Measurements from ENCODE around the gene ABHD10.

Gene ABHD10

GRCh38 chr3:111963424-111963823 lies 15.4 kb upstream of the ABHD10 start:
- no peak overlapping the region for H2BK5ac ChIP-seq (ENCODE audit: low read depth, low read length, poor library complexity, severe bottlenecking)
- H3K27me3 ChIP-seq (ENCODE audit: control insufficient read depth in 1 of 2, insufficient read depth in 1 of 2, low read length in 2 of 2), result no peaks in the 10 kb centered on the region
- H3K36me3 ChIP-seq (ENCODE audit: control insufficient read depth in 1 of 2, insufficient read depth in 2 of 2, low read depth in 1 of 2, low read length in 2 of 2), result peaks cover 4 to 77% of the 10 kb centered on the region in 2 experiments
- H3K4me2 ChIP-seq (ENCODE audit: low read length, poor library complexity, severe bottlenecking), result no peak overlapping the region
- no peaks in the 10 kb centered on the region for H3K4me1 ChIP-seq (ENCODE audit: control insufficient read depth, insufficient read depth, low read depth, low read length)
- H4K8ac ChIP-seq (ENCODE audit: low read length), result no peak overlapping the region
- H3K4ac ChIP-seq (ENCODE audit: low read depth in 1 of 2, low read length in 2 of 2), result no peak overlapping the region
- no peak overlapping the region for H2AFZ ChIP-seq (ENCODE audit: low read depth, low read length)
- no peak overlapping the region for H3K23ac ChIP-seq (ENCODE audit: low read length in 2 of 2)
- H3K9ac ChIP-seq (ENCODE audit: low read length), result peak overlapping the region; percentile 78
- no peak overlapping the region for H2AK5ac ChIP-seq (ENCODE audit: low read length, severe bottlenecking)
- H3K27ac ChIP-seq (ENCODE audit: low read length, poor library complexity, severe bottlenecking), result no peak overlapping the region
- no peak overlapping the region for H3K18ac ChIP-seq (ENCODE audit: low read depth in 1 of 2, low read length in 2 of 2)
- H3K79me1 ChIP-seq (replicated peaks; ENCODE audit: low read length, poor library complexity, severe bottlenecking), result peaks cover 4% of the 10 kb centered on the region
- H2BK120ac ChIP-seq (ENCODE audit: low read depth, low read length), result no peak overlapping the region
- peak; percentile 88 for DNase-seq
- no peak overlapping the region for H2BK12ac ChIP-seq (ENCODE audit: low read length in 2 of 2)
- no peaks in the 10 kb centered on the region for H3K9me3 ChIP-seq (ENCODE audit: control insufficient read depth, low read length)
- no peak overlapping the region for H3K4me3 ChIP-seq (ENCODE audit: insufficient read depth in 1 of 2, low read depth in 1 of 2, low read length in 2 of 2)
- no CpG with 5 or more reads among the region's 1 CpG for WGBS
- no peak overlapping the region for H4K91ac ChIP-seq (ENCODE audit: low read length)
- H2BK15ac ChIP-seq (ENCODE audit: low read depth, poor library complexity, severe bottlenecking), result no peak overlapping the region
- no peak overlapping the region for H3K14ac ChIP-seq (ENCODE audit: low read length in 2 of 2)

DNA sequence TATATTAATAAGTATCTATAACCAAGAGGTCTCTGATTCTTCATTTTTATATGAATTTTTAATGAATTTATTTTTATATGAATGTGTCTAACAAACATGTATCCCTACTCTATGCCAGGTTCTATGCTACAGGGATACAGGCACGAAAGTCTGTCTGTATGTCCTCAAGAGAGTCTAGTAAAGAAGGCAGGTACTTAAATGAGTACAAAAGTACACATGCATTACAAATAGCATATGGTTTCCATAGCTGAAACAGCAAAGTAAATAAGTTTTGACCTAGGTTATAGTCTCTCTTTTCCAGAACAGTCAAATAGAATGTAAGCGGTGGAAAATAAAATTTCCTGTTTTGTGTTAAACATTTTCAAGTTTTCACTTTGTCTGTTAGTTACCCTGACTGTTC lies 13.3 kb upstream of the ABHD10 start:
- no peak overlapping the region for H3K14ac ChIP-seq (ENCODE audit: low read length in 2 of 2)
- no peak overlapping the region for H4K91ac ChIP-seq (ENCODE audit: low read length)
- no CpG with 5 or more reads among the region's 2 CpGs for WGBS

DNA sequence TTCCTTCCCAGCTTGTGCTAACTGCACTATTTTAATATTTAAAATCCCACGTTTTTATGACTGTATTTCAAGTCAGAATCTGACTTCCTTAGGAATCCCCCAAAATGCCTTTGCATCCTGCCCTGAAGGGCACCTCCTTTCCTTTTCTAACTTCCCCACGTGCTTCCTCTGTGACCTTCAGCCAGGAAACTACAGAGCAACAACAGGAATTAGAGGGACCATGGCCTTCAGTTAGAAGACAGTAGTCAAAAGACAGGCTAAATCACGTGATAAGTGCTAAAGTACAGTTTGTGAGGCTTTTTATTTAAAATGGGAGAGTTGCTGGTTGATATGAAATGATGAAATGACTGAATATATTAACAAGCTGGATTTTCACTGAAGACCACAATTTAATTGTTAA lies 11.8 kb upstream of the ABHD10 start:
- no peak overlapping the region for H3K4me2 ChIP-seq (ENCODE audit: low read length, poor library complexity, severe bottlenecking)
- H3K18ac ChIP-seq (ENCODE audit: low read depth in 1 of 2, low read length in 2 of 2), result no peak overlapping the region
- 48% methylated on average over 3 of the region's 3 CpGs for WGBS
- no peak overlapping the region for H3K23ac ChIP-seq (ENCODE audit: low read length in 2 of 2)
- H2BK5ac ChIP-seq (ENCODE audit: low read depth, low read length, poor library complexity, severe bottlenecking), result no peak overlapping the region
- no peak overlapping the region for H2BK12ac ChIP-seq (ENCODE audit: low read length in 2 of 2)
- H3K4me1 ChIP-seq (ENCODE audit: control insufficient read depth, insufficient read depth, low read depth, low read length), result no peaks in the 10 kb centered on the region
- no peak overlapping the region for H3K4ac ChIP-seq (ENCODE audit: low read depth in 1 of 2, low read length in 2 of 2)
- no peak overlapping the region for H3K4me3 ChIP-seq (ENCODE audit: insufficient read depth in 1 of 2, low read depth in 1 of 2, low read length in 2 of 2)
- H4K8ac ChIP-seq (ENCODE audit: low read length), result no peak overlapping the region
- no peak overlapping the region for H2BK120ac ChIP-seq (ENCODE audit: low read depth, low read length)
- no peaks in the 10 kb centered on the region for H3K27me3 ChIP-seq (ENCODE audit: control insufficient read depth in 1 of 2, insufficient read depth in 1 of 2, low read length in 2 of 2)
- H3K27ac ChIP-seq (ENCODE audit: low read length, poor library complexity, severe bottlenecking), result no peak overlapping the region
- H2BK15ac ChIP-seq (ENCODE audit: low read depth, poor library complexity, severe bottlenecking), result no peak overlapping the region
- no peak overlapping the region for H2AK5ac ChIP-seq (ENCODE audit: low read length, severe bottlenecking)
- H2AFZ ChIP-seq (ENCODE audit: low read depth, low read length), result no peak overlapping the region
- H3K36me3 ChIP-seq (ENCODE audit: control insufficient read depth in 1 of 2, insufficient read depth in 2 of 2, low read depth in 1 of 2, low read length in 2 of 2), result peaks cover 10 to 85% of the 10 kb centered on the region in 2 experiments
- peak overlapping the region; percentile 71 for H3K9ac ChIP-seq (ENCODE audit: low read length)
- no peak for DNase-seq
- H3K79me1 ChIP-seq (replicated peaks; ENCODE audit: low read length, poor library complexity, severe bottlenecking), result peaks cover 2% of the 10 kb centered on the region
- no peak overlapping the region for H4K91ac ChIP-seq (ENCODE audit: low read length)
- no peaks in the 10 kb centered on the region for H3K9me3 ChIP-seq (ENCODE audit: control insufficient read depth, low read length)
- H3K14ac ChIP-seq (ENCODE audit: low read length in 2 of 2), result no peak overlapping the region

More for the DNA sequence above, 13.3 kb upstream of the ABHD10 start:
- DNase-seq, result no peak
- Histone ChIP-seq H3K4me3 (ENCODE audit: insufficient read depth in 1 of 2, low read depth in 1 of 2, low read length in 2 of 2) (no peak overlapping the region), H3K9me3 (ENCODE audit: control insufficient read depth, low read length) (no peaks in the 10 kb centered on the region), H2BK120ac (ENCODE audit: low read depth, low read length) (no peak overlapping the region), H2BK5ac (ENCODE audit: low read depth, low read length, poor library complexity, severe bottlenecking) (no peak overlapping the region), H2BK15ac (ENCODE audit: low read depth, poor library complexity, severe bottlenecking) (no peak overlapping the region), H3K23ac (ENCODE audit: low read length in 2 of 2) (no peak overlapping the region), H4K8ac (ENCODE audit: low read length) (no peak overlapping the region), H2AK5ac (ENCODE audit: low read length, severe bottlenecking) (no peak overlapping the region), H3K27me3 (ENCODE audit: control insufficient read depth in 1 of 2, insufficient read depth in 1 of 2, low read length in 2 of 2) (no peaks in the 10 kb centered on the region), H3K4me1 (ENCODE audit: control insufficient read depth, insufficient read depth, low read depth, low read length) (no peaks in the 10 kb centered on the region), H2AFZ (ENCODE audit: low read depth, low read length) (no peak overlapping the region), H2BK12ac (ENCODE audit: low read length in 2 of 2) (no peak overlapping the region), H3K36me3 (ENCODE audit: control insufficient read depth in 1 of 2, insufficient read depth in 2 of 2, low read depth in 1 of 2, low read length in 2 of 2) (peaks cover 6 to 79% of the 10 kb centered on the region in 2 experiments), H3K4ac (ENCODE audit: low read depth in 1 of 2, low read length in 2 of 2) (no peak overlapping the region), H3K27ac (ENCODE audit: low read length, poor library complexity, severe bottlenecking) (no peak overlapping the region), H3K9ac (ENCODE audit: low read length) (no peak overlapping the region), H3K79me1 (replicated peaks; ENCODE audit: low read length, poor library complexity, severe bottlenecking) (peaks cover 6% of the 10 kb centered on the region), H3K18ac (ENCODE audit: low read depth in 1 of 2, low read length in 2 of 2) (no peak overlapping the region), H3K4me2 (ENCODE audit: low read length, poor library complexity, severe bottlenecking) (no peak overlapping the region)

GRCh38 chr3:111967651-111968274 lies 11.1 kb upstream of the ABHD10 start:
- H2AK5ac ChIP-seq (ENCODE audit: low read length, severe bottlenecking), result no peak overlapping the region
- peaks cover 10 to 88% of the 10 kb centered on the region in 2 experiments for H3K36me3 ChIP-seq (ENCODE audit: control insufficient read depth in 1 of 2, insufficient read depth in 2 of 2, low read depth in 1 of 2, low read length in 2 of 2)
- H3K23ac ChIP-seq (ENCODE audit: low read length in 2 of 2), result no peak overlapping the region
- DNase-seq, result peak; percentile 82
- H2BK5ac ChIP-seq (ENCODE audit: low read depth, low read length, poor library complexity, severe bottlenecking), result no peak overlapping the region
- H3K27me3 ChIP-seq (ENCODE audit: control insufficient read depth in 1 of 2, insufficient read depth in 1 of 2, low read length in 2 of 2), result no peaks in the 10 kb centered on the region
- no peak overlapping the region for H3K4me2 ChIP-seq (ENCODE audit: low read length, poor library complexity, severe bottlenecking)
- H3K4me3 ChIP-seq (ENCODE audit: insufficient read depth in 1 of 2, low read depth in 1 of 2, low read length in 2 of 2), result no peak overlapping the region
- no peak overlapping the region for H3K4ac ChIP-seq (ENCODE audit: low read depth in 1 of 2, low read length in 2 of 2)
- peak overlapping the region; percentile 71 for H3K9ac ChIP-seq (ENCODE audit: low read length)
- no peak overlapping the region for H3K14ac ChIP-seq (ENCODE audit: low read length in 2 of 2)
- H3K18ac ChIP-seq (ENCODE audit: low read depth in 1 of 2, low read length in 2 of 2), result no peak overlapping the region
- peaks cover 2% of the 10 kb centered on the region for H3K79me1 ChIP-seq (replicated peaks; ENCODE audit: low read length, poor library complexity, severe bottlenecking)
- WGBS, result 21% methylated on average over 8 of the region's 8 CpGs
- H3K4me1 ChIP-seq (ENCODE audit: control insufficient read depth, insufficient read depth, low read depth, low read length), result no peaks in the 10 kb centered on the region
- no peak overlapping the region for H4K91ac ChIP-seq (ENCODE audit: low read length)
- H3K27ac ChIP-seq (ENCODE audit: low read length, poor library complexity, severe bottlenecking), result no peak overlapping the region
- no peak overlapping the region for H4K8ac ChIP-seq (ENCODE audit: low read length)
- no peaks in the 10 kb centered on the region for H3K9me3 ChIP-seq (ENCODE audit: control insufficient read depth, low read length)
- H2AFZ ChIP-seq (ENCODE audit: low read depth, low read length), result no peak overlapping the region
- H2BK120ac ChIP-seq (ENCODE audit: low read depth, low read length), result no peak overlapping the region
- H2BK12ac ChIP-seq (ENCODE audit: low read length in 2 of 2), result no peak overlapping the region
- no peak overlapping the region for H2BK15ac ChIP-seq (ENCODE audit: low read depth, poor library complexity, severe bottlenecking)

Data from mesenchymal stem cell (in vitro differentiated cells and primary cell).